WTC11 (cell line): Measurements from ENCODE around the gene AQP3. TPM values are rescaled to one million over a fixed set of nuclear protein-coding genes. Genes with fewer than 3 reads are reported as not detected.
"Not testable (repeated sequence)": the region's sequence is repeated elsewhere in the genome, so short reads cannot be mapped to it uniquely, and the experiment has no call there.

ENCODE experiments used
- ATAC-seq: fragments of 200-7000 bp; cut with Tn5 transposase; 2 replicates; pipeline ENCODE4 v1.10.0; 2021; ENCODE audit warnings: mild to moderate bottlenecking, moderate library complexity
- CTCF ChIA-PET: fragments of 300-600 bp; sonication (Branson Sonifier 250); formaldehyde crosslinking; loops from one replicate; lab custom pipeline; 2021; ENCODE audit warnings: antibody characterized with exemption; lab: Charles Lee
- POLR2A ChIA-PET: fragments of 350-600 bp; sonication (Branson Sonifier 250); formaldehyde crosslinking; loops from one replicate; lab custom pipeline; 2021; ENCODE audit warnings: antibody characterized with exemption; lab: Charles Lee
- DNase-seq: peaks from one replicate; pipeline ENCODE4 v3.0.0; 2021; ENCODE audit warnings: low spot score
- H3K27ac Mint-ChIP-seq: 2 replicates; pipeline ENCODE4 v1.8.0; 2021; ENCODE audit warnings: mixed read lengths
- H3K27me3 Mint-ChIP-seq: 2 replicates; pipeline ENCODE4 v1.8.0; 2021; ENCODE audit warnings: low read depth, mild to moderate bottlenecking, moderate library complexity, mixed read lengths
- H3K36me3 Mint-ChIP-seq: 2 replicates; pipeline ENCODE4 v1.8.0; 2021; ENCODE audit warnings: mixed read lengths
- H3K4me1 Mint-ChIP-seq: 2 replicates; pipeline ENCODE4 v1.8.0; 2022; ENCODE audit warnings: mixed read lengths
- H3K4me3 Mint-ChIP-seq: 2 replicates; pipeline ENCODE4 v1.8.0; 2021; ENCODE audit warnings: mild to moderate bottlenecking, moderate library complexity, mixed read lengths
- H3K9me3 Mint-ChIP-seq: 2 replicates; pipeline ENCODE4 v1.8.0; 2021; ENCODE audit warnings: mixed read lengths
- FOXP1 ChIP-seq: sonication (generic); formaldehyde crosslinking; IDR thresholded peaks from 2 replicates; pipeline ENCODE4 v1.8.0; 2022; ENCODE audit warnings: missing genetic modification reagents, mild to moderate bottlenecking, moderate library complexity, borderline replicate concordance
- NR1H2 ChIP-seq: sonication (generic); formaldehyde crosslinking; IDR thresholded peaks from 2 replicates; pipeline ENCODE4 v1.9.0; 2021; ENCODE audit warnings: mild to moderate bottlenecking, moderate library complexity, missing genetic modification reagents
- ZNF232 ChIP-seq: sonication (generic); formaldehyde crosslinking; IDR thresholded peaks from 2 replicates; pipeline ENCODE4 v1.8.0; 2022; ENCODE audit warnings: mild to moderate bottlenecking, missing genetic modification reagents
- total RNA-seq: library from RNA; stranded (reverse); gene quantifications from 3 replicates; pipeline ENCODE4 v1.2.3, GENCODE V29; 2021

AQP3 gene
- total RNA-seq, 1 experiment from 2014 or later: 3.0 TPM

DNA sequence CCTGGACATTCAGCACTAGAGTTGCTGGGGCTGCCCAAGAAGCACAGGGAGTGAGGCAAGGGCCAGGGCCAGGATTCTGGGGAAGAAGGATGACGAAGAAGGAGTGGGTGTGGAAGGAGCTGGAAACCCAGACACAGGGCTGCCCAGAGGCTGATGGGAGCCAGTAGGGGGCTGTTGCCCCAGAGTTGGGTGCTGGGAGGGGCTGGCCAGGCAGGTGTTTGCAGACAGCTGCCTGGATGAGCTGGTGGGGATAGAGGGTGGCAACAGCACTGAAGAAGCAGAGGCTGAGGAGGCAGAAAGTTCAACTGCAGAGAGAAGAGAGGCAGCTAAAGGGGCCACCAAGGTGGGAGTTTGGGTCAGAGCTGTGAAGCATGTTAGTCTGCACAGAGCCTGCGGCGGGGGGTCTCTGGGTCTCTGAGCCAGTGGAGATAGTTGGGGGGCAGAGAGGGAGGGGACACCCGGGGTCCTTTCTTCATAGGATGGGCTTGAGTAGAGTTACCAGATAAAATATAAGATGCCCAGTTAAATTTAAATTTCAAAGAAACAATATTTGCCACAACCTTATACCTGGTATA is 42.5 kb downstream of the AQP3 start:
- ChIA-PET CTCF (interaction anchor here (1.0 to 4.3 kb wide), 10 partner anchors 11 to 112 kb away, joined by 3 to 62 read pairs (median 20); partner anchors contain the start of gene AQP3), POLR2A (no interaction called here)
- H3K27ac Mint-ChIP-seq: no peak overlapping the region
- DNase-seq (no peak), ATAC-seq (no peak)
- H3K4me1 Mint-ChIP-seq: no peaks in the 10 kb centered on the region
- no peak for TF ChIP-seq NR1H2
- TF ChIP-seq FOXP1 (CRISPR knock-in tag): no peak
- H3K36me3 Mint-ChIP-seq: no peaks in the 10 kb centered on the region
- H3K4me3 Mint-ChIP-seq: no peak overlapping the region
- H3K9me3 Mint-ChIP-seq: no peaks in the 10 kb centered on the region
- H3K27me3 Mint-ChIP-seq: no peaks in the 10 kb centered on the region; the same call in 1 of the 2 replicates

- Mint-ChIP-seq H3K4me3 (no peak overlapping the region), H3K27me3 (no peaks in the 10 kb centered on the region; the same call in 1 of the 2 replicates), H3K36me3 (no peaks in the 10 kb centered on the region), H3K9me3 (no peaks in the 10 kb centered on the region), H3K4me1 (no peaks in the 10 kb centered on the region), H3K27ac (no peak overlapping the region)
- ATAC-seq (no peak), DNase-seq (no peak)
- POLR2A ChIA-PET: no interaction called here
- CTCF ChIA-PET: interaction anchor here (0.5 to 4.3 kb wide), 21 partner anchors 11 to 316 kb away, joined by 3 to 62 read pairs (median 5); partner anchors contain the start of genes AQP3 and NOL6
- no peak for TF ChIP-seq ZNF232 (CRISPR knock-in tag)
These were observed 43.2 kb downstream of the AQP3 start for GRCh38 chr9:33403941-33404787.

GRCh38 chr9:33402371-33402770 is 45.0 kb downstream of the AQP3 start, which contains the start of gene AQP7:
AQP7 (minus strand) TSS chr9:33402568; CDS start chr9:33401262, 1,306 bp downstream.
- POLR2A ChIA-PET, H3K9me3 Mint-ChIP-seq: not testable (repeated sequence)
- CTCF ChIA-PET: interaction anchor here (0.9 to 4.3 kb wide), 7 partner anchors 10 to 70 kb away, joined by 4 to 62 read pairs (median 16); no protein-coding TSS in a partner anchor

DNA sequence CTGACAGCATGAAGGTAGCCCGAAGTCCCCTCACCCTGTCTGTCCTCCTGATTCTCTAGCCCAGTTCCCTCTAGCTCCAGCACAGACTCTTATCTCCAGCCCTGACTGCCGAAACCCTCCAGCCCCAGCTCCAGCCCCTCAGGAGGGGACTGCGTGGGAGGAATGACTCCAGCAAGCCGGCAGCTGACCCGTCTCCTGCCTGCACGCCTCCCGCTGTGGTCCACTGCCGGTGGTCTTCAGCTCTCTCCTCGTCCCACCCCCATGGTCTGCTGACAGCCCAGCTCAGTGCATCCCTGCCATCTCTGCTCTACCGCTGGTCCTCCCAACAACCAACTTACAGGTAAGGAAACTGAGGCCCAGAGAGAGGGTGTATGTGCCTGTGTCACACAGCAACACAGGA is 45.6 kb downstream of the AQP3 start:
- H3K9me3 Mint-ChIP-seq, CTCF ChIA-PET, H3K36me3 Mint-ChIP-seq, ATAC-seq, H3K27ac Mint-ChIP-seq, H3K4me3 Mint-ChIP-seq, POLR2A ChIA-PET, DNase-seq, H3K27me3 Mint-ChIP-seq, H3K4me1 Mint-ChIP-seq: not testable (repeated sequence)

More at GRCh38 chr9:33402371-33402770, 45.0 kb downstream of the AQP3 start, which contains the start of gene AQP7:
- H3K4me1 Mint-ChIP-seq, H3K4me3 Mint-ChIP-seq, H3K27me3 Mint-ChIP-seq, ATAC-seq, H3K27ac Mint-ChIP-seq, H3K36me3 Mint-ChIP-seq, DNase-seq: not testable (repeated sequence)

DNA sequence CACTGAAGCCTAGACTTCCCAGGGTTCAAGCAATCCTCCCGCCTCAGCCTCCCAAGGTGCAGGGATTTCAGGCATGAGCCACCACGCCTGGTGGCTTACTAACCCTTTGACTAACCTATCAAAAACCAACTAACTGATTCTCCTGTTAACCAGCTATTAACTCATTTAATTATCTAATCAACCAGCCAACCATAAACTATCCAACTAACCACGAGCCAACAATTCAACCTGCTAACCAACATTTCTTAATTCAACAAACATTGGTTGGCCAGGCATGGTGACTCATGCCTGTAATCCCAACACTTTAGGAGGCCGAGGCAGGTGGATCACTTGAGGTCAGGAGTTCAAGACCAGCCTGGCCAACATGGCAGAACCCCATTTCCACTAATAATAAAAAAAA is 48.3 kb downstream of the AQP3 start:
- POLR2A ChIA-PET, DNase-seq, ATAC-seq, H3K27me3 Mint-ChIP-seq, H3K27ac Mint-ChIP-seq, H3K9me3 Mint-ChIP-seq, H3K4me3 Mint-ChIP-seq, H3K4me1 Mint-ChIP-seq, H3K36me3 Mint-ChIP-seq: not testable (repeated sequence)
- CTCF ChIA-PET: interaction anchor here (0.8 to 1.5 kb wide), 4 partner anchors 17 to 67 kb away, joined by 3 to 7 read pairs (median 6); no protein-coding TSS in a partner anchor

DNA sequence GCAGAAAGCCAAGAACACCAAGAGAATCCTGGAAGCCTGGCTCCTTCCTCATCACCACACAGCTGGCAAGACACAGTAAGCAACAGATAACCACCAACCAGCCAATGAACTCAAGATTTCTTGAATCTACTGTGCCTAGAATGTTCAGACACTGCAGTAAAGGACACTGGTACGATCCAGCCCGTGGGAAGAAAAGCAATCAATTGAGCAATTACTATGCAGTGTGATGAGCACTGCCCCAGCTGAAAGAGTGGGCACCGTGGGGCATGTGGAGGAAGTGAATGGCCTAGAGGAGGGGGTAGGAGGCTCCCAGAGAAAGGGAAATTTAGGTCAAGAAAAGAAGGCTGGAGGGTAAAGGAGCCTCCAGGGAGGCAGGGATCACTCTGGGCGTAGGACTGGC is 49.6 kb downstream of the AQP3 start:
- ATAC-seq, H3K4me3 Mint-ChIP-seq, POLR2A ChIA-PET, DNase-seq, H3K4me1 Mint-ChIP-seq, H3K9me3 Mint-ChIP-seq, H3K27me3 Mint-ChIP-seq, H3K27ac Mint-ChIP-seq, H3K36me3 Mint-ChIP-seq: not testable (repeated sequence)
- CTCF ChIA-PET: interaction anchor here (1.5 kb wide), 1 partner anchor 23 kb away, joined by 7 read pairs; no protein-coding TSS in a partner anchor

DNA sequence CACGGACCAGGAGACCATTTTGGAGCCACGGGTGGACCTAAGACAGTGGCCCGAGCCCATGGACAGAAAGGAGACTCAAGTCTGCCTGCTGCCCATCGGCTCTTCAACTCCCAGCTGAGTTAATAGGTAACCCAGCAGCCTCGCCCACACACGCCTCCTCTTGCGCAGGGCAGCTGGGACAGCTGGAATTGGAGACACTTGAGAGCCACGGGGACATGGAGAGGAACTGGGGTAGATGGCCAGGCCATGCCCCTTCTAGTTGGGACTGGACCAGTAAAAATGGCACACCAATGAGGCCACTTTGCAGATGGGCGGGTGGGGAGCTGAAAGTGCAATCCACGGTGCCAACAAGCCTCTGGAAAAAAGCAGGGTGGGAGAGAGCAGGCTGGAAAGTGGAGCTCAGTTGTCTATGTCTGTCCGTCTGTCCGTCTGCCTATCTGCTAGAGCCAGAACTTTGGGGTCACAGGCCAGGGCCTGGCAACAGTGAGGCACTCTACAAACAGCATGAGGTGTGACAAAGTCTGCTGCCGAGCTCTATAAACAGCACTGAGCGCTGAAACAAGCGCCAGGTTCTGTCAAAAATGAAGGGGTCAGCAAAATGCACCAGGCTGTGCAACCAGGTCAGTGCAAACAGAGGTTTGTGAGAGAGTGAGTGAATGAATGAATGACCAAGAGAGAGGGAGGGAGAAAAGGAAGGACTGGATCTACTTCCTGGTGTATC is 52.1 kb downstream of the AQP3 start:
- CTCF ChIA-PET: interaction anchor here (0.6 to 1.4 kb wide), 4 partner anchors 19 to 58 kb away, joined by 3 to 5 read pairs (median 4); partner anchors contain the start of gene AQP3

DNA sequence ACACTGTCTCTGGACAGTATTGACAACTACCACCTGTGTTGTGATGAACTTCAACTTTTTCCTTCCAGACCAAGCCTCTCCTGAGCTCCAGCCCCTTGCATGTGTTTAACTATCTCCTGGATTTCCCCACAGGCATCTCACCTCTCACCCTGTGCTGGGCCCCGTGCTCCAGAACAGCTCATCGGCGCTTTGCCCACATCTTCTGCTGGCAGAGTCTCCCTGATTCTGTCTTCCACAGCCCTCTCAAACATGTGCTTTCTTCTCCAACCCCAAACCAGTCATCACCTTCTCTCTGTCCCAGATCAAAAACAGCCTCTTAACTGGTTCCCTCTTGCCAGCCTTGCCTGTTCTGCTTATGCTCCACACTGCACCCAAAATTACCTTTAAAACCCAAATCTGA is 53.4 kb downstream of the AQP3 start:
- CTCF ChIA-PET: interaction anchor here (1.2 to 3.1 kb wide), 3 partner anchors 10 to 22 kb away, joined by 4 to 12 read pairs (median 4); partner anchors contain the start of gene AQP7
- Mint-ChIP-seq H3K27ac (peak overlapping the region; percentile 13), H3K4me1 (peaks cover 17% of the 10 kb centered on the region)
- H3K9me3 Mint-ChIP-seq, H3K36me3 Mint-ChIP-seq, DNase-seq, H3K27me3 Mint-ChIP-seq, POLR2A ChIA-PET, ATAC-seq, H3K4me3 Mint-ChIP-seq: not testable (repeated sequence)

More for the DNA sequence above, 52.1 kb downstream of the AQP3 start:
- H3K9me3 Mint-ChIP-seq, H3K36me3 Mint-ChIP-seq, POLR2A ChIA-PET, ATAC-seq, H3K27me3 Mint-ChIP-seq, H3K4me3 Mint-ChIP-seq, DNase-seq, H3K27ac Mint-ChIP-seq: not testable (repeated sequence)
- H3K4me1 Mint-ChIP-seq: peaks cover 12% of the 10 kb centered on the region
